GM13977 (cell line): Measurements from ENCODE around the gene SPECC1.

Source experiments
- DNase-seq: peaks from one replicate; pipeline ENCODE4 v3.0.0; 2012; ENCODE audit warnings: low spot score
- in situ Hi-C: fragments of 300-500 bp; cut with MboI; formaldehyde crosslinking; loops from one replicate; pipeline ENCODE4 v1.12.0; 2022; ENCODE audit warnings: low sequenced_read_pairs, low pct_unique_long_range_greater_than_20kb, mixed read lengths, inconsistent platforms; ENCODE audit not compliant: unreplicated experiment
- TF ChIP-seq, protein P1 (sequence below): IDR thresholded peaks from 2 replicates; pipeline ENCODE4 v1.5.1; 2012; ENCODE audit warnings: mild to moderate bottlenecking, control low read depth; ENCODE audit not compliant: insufficient read depth; ENCODE audit errors: extremely low read depth, missing control alignments

Gene SPECC1

DNA sequence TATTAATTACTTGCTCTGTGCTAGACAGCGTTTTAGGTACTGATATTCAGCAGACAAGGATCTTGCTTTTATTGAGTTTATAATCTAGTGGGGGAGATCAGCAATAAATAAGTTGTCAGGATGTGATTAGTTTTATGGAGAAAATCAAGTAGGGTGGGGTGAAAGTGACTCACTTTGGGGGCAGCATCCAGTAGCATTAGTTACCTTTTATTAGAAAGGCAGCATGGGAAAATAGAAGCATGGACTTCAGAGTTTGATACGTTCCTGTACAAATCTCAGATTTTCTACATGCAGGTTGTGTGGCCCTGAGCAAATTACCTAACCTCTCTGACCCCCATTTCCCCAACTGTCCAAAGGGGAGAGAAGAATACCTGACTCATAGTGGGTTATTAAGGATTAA, 42.5 kb downstream of the SPECC1 start:
- DNase-seq = no peak
- TF ChIP-seq, protein P1, sequence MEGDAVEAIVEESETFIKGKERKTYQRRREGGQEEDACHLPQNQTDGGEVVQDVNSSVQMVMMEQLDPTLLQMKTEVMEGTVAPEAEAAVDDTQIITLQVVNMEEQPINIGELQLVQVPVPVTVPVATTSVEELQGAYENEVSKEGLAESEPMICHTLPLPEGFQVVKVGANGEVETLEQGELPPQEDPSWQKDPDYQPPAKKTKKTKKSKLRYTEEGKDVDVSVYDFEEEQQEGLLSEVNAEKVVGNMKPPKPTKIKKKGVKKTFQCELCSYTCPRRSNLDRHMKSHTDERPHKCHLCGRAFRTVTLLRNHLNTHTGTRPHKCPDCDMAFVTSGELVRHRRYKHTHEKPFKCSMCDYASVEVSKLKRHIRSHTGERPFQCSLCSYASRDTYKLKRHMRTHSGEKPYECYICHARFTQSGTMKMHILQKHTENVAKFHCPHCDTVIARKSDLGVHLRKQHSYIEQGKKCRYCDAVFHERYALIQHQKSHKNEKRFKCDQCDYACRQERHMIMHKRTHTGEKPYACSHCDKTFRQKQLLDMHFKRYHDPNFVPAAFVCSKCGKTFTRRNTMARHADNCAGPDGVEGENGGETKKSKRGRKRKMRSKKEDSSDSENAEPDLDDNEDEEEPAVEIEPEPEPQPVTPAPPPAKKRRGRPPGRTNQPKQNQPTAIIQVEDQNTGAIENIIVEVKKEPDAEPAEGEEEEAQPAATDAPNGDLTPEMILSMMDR = no peak
- in situ Hi-C loops = no loop called here

DNA sequence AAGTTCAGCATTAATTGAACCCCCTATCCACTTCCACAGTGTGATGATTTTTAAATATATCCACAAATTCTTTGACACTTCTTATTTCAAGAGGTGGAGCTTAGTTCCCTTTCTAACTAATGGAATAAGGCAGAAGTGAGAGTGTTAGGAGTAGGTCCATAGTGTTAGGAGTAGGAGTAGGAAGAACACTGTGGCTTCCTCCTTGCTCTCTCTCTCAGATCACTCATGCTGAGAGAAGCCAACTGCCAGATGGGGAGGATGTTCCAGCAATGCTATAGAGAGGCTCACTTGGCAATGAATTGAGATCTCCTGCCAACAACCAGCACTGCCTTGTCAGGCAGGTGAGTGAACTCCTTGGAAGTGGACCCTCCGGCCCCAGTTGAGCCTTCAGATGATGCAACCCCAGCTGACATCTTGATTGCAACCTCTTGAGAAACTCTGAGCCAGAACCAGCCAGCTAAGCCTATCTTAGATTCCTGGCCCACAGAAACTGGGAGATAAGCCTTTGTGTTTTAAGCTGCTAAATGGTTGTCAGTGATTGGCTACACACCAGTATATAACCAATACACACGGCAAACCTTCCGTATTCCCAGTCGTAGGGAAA, 44.3 kb downstream of the SPECC1 start:
- TF ChIP-seq, protein P1 = no peak
- DNase-seq = no peak
- in situ Hi-C loops = no loop called here

DNA sequence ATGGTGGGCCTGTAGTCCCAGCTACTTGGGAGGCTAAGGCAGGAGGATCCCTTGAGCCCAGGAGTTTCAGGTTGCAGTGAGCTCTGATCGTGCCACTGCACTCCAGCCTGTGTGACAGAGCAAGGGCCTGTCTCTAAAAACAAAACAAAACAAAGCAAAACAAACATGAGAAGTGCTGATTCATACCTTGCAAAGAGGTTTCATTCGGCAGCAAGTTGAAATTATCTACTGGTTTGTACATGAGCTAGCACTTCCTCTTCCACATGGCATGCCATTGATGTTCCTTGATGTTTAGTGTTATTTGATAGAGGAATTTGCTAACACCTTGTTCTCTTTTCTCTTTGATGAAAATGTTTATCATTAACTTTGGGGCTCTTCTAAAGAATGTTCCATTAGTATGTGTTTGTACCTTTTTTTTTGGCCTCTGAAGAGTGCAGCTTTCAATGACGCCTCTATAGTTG, 50.6 kb downstream of the SPECC1 start:
- TF ChIP-seq, protein P1 = no peak
- in situ Hi-C loops = no loop called here
- DNase-seq = no peak

DNA sequence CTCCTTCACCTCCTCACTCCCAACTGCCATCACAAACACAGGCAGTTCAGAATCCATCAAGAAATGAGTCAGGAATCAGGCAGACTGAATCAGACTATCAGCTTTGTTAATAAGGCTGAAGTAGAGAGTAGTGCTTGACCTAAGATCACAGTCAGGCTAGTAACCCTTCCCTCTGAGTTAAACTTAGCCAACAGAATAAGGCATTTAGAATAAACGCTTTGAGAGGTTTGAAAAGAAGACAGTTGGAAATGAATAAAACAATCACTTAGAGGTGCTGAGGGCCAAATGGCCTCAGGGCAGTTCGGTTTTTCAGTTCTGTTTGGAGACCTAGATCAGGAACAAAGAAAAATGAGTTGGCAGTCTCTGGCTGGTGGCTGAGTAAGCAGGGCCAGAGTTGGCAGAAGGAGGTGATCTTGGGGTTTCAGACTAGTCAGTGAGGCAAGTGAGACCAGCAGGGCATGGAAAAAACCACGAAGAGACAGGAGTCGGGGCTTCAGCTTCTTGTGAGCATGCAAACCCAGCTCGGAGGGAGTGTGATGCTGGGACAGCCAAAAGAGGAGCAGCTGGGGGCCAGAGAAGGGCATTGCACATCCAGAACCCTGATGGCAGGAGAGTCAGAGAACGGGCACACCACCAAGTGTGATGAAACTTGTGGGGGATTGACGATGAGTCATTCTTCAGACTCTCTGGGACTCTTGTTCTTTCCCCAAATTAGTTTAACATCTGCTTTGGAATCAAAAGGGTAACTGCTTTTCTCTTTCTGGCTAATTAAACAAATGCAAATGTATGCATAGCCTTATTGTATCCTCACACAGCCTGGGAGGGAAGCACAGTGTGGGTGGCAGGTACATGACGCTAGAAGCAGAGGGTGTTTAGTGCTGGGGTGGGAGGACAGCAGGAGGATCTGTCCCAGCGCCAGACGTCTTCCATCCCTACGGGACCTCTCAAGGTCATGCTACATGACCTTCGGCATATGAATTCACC, 54.8 kb downstream of the SPECC1 start:
- in situ Hi-C loops = no loop called here
- TF ChIP-seq, protein P1 = no peak
- DNase-seq = no peak

DNA sequence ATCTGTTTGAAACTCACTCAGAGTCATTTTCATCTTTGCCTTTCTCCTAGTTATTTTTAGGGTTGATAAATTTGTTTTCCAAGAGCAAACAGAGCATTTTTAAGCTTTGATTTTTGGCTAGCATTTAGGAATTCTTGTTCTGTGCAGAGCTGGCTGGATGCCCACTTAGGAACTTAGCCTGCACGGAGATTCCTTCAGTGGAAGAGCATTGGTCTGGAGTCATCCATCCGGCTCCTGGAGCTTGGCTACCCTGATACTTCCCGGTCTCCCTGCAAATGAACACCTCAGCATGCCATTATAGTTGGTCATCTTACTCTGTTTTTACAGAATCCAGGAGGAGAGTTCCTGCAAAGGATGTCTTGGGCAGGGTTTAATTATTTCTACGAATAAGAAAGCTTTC, 57.1 kb downstream of the SPECC1 start:
- no peak for DNase-seq
- in situ Hi-C loops = no loop called here
- TF ChIP-seq, protein P1 = no peak

DNA sequence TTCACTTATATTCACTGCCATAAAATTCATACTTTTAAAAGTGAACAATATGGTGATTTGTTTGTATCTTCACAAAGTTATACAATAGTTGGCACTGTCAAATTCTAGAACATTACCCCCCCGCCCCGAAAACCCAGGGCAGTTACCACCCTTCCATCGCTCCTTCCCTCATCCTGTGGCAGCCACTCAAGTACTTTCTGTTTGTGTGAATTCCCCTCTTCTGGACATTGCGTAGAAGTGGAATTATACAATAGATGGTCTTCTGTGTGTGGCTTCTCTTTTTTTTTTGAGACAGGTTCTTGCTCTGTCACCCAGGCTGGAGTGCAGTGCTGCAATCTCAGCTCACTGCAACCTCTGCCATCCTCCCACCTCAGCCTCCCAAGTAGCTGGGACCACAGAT, 58.6 kb downstream of the SPECC1 start:
- DNase-seq = no peak

More for the DNA sequence above, 58.6 kb downstream of the SPECC1 start:
- in situ Hi-C loops = no loop called here
- TF ChIP-seq, protein P1 = no peak
